Measurements from ENCODE around the gene PRADC1. TPM values are rescaled to one million over a fixed set of nuclear protein-coding genes. Genes with fewer than 3 reads are reported as not detected.
"Not testable (repeated sequence)": the region's sequence is repeated elsewhere in the genome, so short reads cannot be mapped to it uniquely, and the experiment has no call there.

The PRADC1 gene
- total RNA-seq, 1 donor = 15.0 TPM

GRCh38 chr2:73205611-73206010, 27.4 kb downstream of the PRADC1 start:
- H3K4me3 ChIP-seq (ENCODE audit: low read depth, low read length) = no peak overlapping the region
- DNase-seq (ENCODE audit: low read depth) = no peak
- TF ChIP-seq, protein P1, sequence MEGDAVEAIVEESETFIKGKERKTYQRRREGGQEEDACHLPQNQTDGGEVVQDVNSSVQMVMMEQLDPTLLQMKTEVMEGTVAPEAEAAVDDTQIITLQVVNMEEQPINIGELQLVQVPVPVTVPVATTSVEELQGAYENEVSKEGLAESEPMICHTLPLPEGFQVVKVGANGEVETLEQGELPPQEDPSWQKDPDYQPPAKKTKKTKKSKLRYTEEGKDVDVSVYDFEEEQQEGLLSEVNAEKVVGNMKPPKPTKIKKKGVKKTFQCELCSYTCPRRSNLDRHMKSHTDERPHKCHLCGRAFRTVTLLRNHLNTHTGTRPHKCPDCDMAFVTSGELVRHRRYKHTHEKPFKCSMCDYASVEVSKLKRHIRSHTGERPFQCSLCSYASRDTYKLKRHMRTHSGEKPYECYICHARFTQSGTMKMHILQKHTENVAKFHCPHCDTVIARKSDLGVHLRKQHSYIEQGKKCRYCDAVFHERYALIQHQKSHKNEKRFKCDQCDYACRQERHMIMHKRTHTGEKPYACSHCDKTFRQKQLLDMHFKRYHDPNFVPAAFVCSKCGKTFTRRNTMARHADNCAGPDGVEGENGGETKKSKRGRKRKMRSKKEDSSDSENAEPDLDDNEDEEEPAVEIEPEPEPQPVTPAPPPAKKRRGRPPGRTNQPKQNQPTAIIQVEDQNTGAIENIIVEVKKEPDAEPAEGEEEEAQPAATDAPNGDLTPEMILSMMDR (IDR thresholded peaks at IDR 0.05; ENCODE audit: insufficient read depth, low read length) = no peak

- H3K4me3 ChIP-seq (ENCODE audit: low read depth, low read length) = no peak overlapping the region
- TF ChIP-seq, protein P1 (IDR thresholded peaks at IDR 0.05; ENCODE audit: insufficient read depth, low read length) = no peak
- DNase-seq (ENCODE audit: low read depth) = no peak
Observed at GRCh38 chr2:73203055-73203681, 29.9 kb downstream of the PRADC1 start.

DNA sequence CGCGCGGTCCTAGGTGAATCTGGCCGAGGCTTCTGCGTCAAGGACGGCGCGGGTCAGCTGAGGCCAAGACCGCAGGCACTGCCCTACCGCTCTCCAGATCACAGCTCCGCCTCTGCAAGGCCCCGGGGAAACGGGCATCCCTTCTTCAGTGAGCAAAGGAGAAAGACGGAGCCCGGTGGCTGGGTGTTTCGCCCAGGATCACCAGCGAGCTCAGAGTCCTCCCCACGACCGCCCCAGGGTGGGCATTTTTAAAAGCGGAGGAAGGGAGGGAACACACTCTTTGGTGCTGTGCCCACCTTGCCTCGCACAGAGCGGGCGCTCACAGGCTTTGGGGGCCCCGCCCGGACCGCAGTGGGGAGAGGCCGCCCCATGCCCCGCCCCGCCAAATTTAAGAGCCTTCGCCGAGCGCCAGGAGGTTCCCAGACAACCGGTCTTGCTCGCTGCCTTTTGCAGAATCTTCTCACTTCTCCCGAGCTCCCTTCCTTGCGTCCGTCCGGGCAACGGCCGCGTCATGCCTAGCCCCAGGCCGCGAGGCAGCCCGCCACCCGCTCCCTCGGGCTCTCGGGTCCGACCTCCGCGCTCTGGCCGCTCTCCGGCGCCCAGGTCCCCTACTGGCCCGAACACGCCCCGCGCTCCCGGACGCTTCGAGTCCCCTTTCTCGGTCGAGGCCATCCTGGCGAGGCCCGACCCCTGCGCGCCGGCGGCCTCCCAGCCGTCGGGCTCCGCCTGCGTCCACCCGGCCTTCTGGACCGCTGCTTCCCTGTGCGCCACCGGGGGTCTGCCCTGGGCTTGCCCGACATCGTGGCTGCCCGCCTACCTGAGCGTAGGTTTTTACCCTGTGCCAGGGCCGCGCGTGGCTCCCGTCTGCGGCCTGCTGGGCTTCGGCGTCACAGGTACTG, 30.6 kb downstream of the PRADC1 start, which contains the start of gene NOTO:
TSS of gene NOTO (plus strand) at position 419 of the 899 bp plus-strand sequence. CDS start at position 512, 93 bp downstream.
- H3K4me3 ChIP-seq (ENCODE audit: low read depth, low read length) = no peak within 1 kb of the TSS
- TF ChIP-seq, protein P1 (IDR thresholded peaks at IDR 0.05; ENCODE audit: insufficient read depth, low read length) = no peak
- no peak for DNase-seq (ENCODE audit: low read depth)

DNA sequence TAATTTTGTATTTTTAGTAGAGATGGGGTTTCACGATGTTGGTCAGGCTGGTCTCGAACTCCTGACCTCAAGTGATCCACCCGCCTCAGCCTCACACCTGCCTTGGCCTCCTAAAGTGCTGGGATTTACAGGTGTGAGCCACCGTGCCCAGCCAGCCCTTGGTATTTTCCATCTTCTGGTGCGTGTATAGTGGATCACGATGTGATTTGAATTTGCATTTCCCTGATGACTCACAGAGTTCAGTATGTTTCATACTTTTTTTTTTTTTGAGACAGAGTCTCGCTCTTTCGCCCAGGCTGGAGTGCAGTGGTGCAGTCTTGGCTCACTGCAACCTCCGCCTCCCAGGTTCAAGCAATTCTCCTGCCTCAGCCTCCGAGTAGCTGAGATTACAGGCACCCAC, 32.8 kb downstream of the PRADC1 start:
- not testable (repeated sequence) for H3K4me3 ChIP-seq (ENCODE audit: low read depth, low read length); DNase-seq (ENCODE audit: low read depth)

DNA sequence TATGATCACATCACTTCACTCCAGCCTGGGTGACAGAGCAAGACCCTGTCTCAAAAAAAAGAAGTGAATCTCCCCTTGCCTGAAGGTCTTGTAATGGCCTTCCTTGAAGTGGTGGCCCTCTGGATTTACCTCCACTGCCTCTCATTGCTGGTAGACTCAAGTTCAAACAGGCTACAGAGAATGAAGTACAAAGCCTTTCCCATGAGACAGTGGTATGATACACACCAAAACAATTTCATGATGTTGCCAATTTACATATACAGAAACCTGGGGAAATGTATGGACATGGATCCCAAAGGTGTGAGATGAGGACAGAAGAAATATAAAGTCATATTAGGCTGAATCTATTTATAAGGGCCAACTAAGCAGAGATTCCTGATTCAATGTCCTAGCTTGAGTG, 35.5 kb downstream of the PRADC1 start:
- TF ChIP-seq, protein P1 (IDR thresholded peaks at IDR 0.05; ENCODE audit: insufficient read depth, low read length) = no peak
- DNase-seq (ENCODE audit: low read depth) = no peak
- no peak overlapping the region for H3K4me3 ChIP-seq (ENCODE audit: low read depth, low read length)

- TF ChIP-seq, protein P1 (IDR thresholded peaks at IDR 0.05; ENCODE audit: insufficient read depth, low read length) = no peak
- DNase-seq (ENCODE audit: low read depth) = no peak
- H3K4me3 ChIP-seq (ENCODE audit: low read depth, low read length) = no peak overlapping the region
Observed at GRCh38 chr2:73187549-73187948, 45.5 kb downstream of the PRADC1 start.

DNA sequence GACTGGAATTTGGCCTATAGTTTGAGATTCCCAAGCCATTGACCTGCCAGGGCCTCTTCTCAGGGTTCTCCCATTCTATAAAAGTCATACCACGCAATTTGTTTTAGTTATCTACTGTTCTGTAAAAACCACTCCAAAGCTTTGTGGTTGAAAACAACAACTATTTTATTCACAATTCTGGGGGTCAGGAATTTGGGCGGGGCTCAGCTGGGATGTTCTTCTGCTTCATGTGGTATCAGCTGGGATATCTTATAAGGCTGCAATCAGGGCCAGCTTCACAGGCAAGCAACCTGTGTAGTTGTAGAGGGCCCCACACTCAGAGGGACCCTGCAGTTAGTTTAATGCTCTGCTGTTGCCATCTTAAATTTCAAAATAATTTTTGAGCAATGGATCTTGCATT, 47.1 kb downstream of the PRADC1 start:
- DNase-seq (ENCODE audit: low read depth) = no peak
- TF ChIP-seq, protein P1 (IDR thresholded peaks at IDR 0.05; ENCODE audit: insufficient read depth, low read length) = no peak

More for the DNA sequence above, 47.1 kb downstream of the PRADC1 start:
- H3K4me3 ChIP-seq (ENCODE audit: low read depth, low read length) = no peak overlapping the region

All from fibroblast of the aortic adventitia (primary cell).